HG03097 (cell line): ENCODE data around the gene AKAP7.
"Not testable (repeated sequence)": the region's sequence is repeated elsewhere in the genome, so short reads cannot be mapped to it uniquely, and the experiment has no call there.

Source experiments
- ATAC-seq: cut with Tn5 transposase; IDR thresholded peaks from one replicate; pipeline ENCODE4 v1.9.1; 2021; ENCODE audit not compliant: unreplicated experiment, low FRiP score

AKAP7 gene

DNA sequence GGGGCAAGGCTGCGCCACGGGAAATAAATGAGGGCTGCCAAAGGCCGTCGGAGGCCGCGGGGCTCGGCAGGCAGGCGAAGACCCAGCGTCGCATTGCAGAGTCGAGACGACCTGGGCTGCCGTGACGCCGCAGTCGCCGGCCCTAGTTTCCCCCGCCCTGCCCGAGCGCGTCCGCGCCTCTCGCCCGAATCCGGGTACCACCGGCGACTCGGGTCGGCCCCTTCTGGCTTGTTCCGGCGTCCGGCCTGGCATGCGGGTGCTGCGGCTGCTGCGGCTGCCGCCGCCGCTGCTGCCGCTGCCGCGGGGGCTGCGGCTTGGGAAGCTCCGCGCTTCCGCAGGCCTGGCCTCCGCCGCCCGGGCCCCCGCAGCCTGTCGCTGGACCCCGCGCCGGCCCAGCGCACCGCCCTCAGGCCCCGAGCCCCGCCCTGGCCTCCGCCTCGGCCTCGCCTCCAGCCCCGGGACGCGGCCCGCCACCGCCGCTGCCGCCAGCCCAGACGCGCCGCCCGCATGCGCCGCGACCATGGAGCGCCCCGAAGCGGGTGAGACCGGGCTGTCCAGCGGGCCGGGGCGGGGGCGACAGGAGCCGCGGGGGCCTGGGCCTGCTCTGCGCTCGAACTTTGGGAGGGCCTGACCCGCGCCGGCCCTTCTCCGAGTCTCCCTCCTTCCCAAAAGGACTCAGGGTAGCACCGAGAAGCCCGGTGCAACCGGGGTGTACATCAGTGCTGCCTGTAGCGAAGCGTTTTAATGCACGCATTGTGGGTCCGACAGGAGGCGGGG lies at the start of gene AKAP7:
Gene AKAP7, plus strand, starts transcription at position 224 of the 777 bp plus-strand sequence. Its CDS starts 297 bp downstream, at position 521.
- peak; percentile 78 for ATAC-seq

DNA sequence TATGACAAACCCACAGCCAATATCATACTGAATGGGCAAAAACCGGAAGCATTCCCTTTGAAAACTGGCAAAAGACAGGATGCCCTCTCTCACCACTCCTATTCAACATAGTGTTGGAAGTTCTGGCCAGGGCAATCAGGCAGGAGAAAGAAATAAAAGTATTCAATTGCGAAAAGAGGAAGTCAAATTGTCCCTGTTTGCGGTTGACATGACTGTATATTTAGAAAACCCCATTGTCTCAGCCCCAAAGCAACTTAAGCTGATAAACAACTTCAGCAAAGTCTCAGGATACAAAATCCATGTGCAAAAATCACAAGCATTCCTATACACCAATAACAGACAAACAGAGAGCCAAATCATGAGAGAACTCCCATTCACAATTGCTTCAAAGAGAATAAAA lies 44.9 kb upstream of the AKAP7 start:
- ATAC-seq, result not testable (repeated sequence)

GRCh38 chr6:131091944-131092343 lies 43.3 kb upstream of the AKAP7 start:
- ATAC-seq, result not testable (repeated sequence)

- no peak for ATAC-seq
These were observed 41.9 kb upstream of the AKAP7 start for GRCh38 chr6:131093334-131093733.

- ATAC-seq, result no peak
These were observed 38.5 kb upstream of the AKAP7 start for GRCh38 chr6:131096786-131097185.

DNA sequence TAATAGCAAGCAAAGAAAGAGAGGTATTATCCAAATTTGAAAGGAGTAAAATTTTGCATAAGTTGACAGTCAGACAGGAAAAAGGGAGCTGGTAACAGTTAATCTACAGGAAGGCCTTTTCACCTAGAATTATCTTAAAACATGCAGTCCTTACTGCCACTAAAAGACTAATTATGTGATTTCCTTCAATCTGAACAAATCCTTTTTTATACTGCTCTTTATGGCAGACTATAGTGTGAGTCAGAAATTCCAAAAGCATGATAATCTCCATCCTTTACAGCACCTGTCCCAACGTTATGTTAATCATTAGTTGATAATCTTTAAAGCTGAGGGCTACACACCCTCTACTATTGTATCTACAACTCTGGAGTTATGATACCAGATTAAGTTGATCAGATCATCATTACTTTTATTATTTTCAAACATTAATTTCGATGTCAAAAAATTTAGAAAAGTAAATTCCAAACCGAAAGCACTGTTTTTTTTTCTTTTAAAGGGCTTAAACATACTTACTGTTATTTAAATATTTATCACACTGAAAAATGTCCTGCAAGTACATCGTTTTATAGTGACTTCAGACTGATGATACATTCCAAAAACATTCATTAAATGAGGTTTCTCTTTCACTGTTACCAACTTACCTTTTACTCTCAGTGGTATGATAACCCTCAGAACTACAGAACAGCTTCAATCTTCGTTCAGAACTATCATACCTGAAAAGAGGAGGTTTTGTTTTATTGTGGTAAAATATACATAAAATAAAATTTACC lies 33.2 kb upstream of the AKAP7 start:
- no peak for ATAC-seq

DNA sequence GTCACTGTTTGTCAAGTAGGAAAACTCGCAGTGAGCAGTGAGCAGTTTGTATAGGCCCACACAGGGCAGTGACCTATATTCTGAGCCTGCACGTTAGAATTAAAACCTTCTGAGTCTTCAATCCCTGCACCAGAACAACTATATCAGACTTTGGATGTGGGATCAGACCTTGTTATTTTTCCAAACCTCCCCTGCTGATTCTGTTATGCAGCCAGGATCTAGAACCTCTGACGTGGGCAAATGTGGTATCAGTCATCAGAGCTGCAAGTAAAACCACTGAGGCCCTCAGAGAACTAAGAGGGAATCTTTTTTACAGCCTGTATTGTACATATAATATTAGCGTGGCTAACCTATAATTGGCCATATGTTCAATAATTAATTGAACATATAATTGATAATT lies 32.0 kb upstream of the AKAP7 start:
- ATAC-seq, result no peak

DNA sequence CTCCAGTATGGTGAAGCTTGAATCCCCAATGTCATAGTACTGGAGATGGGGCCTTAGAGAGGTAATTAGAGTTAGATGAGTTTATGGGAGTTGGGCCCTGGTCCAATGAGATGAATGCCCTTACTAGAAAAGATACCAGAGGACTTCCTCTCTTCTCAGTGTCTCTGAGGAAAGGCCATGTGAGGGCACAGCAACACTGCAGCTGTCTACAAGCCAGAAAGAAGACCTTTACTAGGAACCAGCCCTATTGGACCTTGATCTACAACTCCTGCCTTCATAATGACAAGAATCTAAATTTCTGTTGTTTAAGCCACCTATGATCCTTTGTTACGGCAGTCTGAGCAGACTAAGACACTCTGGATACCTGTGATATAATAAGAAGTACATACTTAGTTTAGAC lies 31.4 kb upstream of the AKAP7 start:
- no peak for ATAC-seq

- no peak for ATAC-seq
These were observed 28.1 kb upstream of the AKAP7 start for GRCh38 chr6:131107151-131107550.

DNA sequence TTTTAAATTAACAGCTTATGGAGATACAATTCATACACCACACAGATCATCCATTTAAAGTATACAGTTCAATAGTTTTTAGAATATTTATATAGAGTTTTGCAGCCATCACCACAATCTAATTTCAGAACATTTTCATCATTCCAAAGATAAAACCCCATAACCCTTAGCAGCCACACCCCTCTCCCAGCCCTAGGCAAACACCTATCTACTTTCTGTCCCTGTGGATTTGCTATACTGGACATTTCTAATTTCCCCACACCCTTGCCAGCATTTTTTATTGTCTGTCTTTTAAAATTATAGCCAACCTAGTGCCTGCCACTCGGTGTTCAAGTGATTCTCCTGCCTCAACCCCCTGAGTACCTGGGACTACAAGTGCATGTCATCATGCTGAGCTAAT lies 23.0 kb upstream of the AKAP7 start:
- no peak for ATAC-seq

GRCh38 chr6:131115651-131116050 lies 19.6 kb upstream of the AKAP7 start:
- ATAC-seq, result no peak

- ATAC-seq, result no peak
These were observed 18.9 kb upstream of the AKAP7 start for GRCh38 chr6:131116321-131116720.

DNA sequence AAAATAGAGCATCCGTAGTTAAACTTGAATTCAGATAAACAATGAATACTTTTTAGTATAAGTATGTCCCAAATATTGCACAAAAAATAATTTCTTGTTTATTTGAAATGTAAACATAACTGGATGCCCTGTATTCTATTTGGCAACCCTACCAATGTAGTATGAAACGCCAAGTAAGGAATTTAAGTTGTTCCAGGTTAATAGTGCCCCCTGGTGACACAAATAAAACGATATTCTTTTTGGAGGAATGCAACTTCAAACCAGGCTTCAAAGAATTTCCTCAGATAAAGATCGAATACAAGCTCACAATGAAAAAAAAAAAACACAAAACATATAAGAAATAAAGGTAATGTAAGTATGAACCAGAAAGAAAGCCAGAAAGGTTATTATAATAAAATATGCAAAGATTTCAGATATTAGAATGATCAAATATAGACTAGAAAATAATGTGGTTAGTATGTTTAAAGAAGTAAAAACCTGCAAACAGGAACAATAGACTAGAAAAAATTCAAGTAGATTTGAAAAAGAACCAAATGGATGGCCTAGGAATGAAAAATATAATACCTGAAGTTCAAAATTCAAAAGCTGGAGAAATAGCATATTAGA lies 18.4 kb upstream of the AKAP7 start:
- no peak for ATAC-seq

DNA sequence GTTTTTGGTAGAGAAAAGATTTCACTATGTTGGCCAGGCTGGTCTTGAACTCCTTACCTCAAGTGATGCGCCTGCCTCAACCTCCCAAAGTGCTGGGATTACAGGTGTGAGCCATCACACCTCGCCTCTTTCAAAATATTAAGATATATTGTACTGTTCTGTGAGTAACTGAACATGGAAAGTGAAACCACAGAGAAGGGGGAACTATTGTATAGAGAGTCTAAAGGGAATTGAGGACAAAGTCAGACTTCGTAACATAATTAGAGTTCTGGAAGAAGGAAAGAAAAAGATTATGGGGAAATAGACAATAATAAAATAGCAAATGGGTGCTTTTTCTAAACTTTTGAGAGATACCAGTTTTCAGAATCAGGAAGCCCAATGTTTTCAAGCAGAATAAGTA lies 17.4 kb upstream of the AKAP7 start:
- ATAC-seq, result no peak

DNA sequence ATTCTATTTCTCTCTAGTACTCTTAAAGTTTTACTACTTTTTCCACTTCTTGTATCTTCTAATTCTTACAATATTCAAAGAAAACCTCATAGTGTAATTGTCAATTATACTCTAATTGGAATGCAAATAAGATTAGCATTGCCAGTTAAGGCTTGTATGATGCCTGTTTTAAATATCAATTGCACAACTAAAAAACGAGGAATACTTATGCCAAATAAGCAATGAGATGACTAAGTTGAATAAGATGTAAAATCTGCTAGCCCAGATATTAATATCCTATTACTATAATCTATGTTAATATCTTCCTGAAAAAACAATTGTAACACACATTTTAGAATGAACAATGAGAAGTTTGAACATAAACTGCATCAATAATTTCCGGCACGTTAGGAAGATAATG lies 13.3 kb upstream of the AKAP7 start:
- no peak for ATAC-seq

- no peak for ATAC-seq
These were observed 12.8 kb upstream of the AKAP7 start for GRCh38 chr6:131122516-131122915.

- ATAC-seq, result no peak
These were observed 10.8 kb upstream of the AKAP7 start for GRCh38 chr6:131124336-131125071.

- ATAC-seq, result no peak
These were observed 9.8 kb upstream of the AKAP7 start for GRCh38 chr6:131125431-131125830.

GRCh38 chr6:131129689-131130553 lies 5.3 kb upstream of the AKAP7 start:
- no peak for ATAC-seq

DNA sequence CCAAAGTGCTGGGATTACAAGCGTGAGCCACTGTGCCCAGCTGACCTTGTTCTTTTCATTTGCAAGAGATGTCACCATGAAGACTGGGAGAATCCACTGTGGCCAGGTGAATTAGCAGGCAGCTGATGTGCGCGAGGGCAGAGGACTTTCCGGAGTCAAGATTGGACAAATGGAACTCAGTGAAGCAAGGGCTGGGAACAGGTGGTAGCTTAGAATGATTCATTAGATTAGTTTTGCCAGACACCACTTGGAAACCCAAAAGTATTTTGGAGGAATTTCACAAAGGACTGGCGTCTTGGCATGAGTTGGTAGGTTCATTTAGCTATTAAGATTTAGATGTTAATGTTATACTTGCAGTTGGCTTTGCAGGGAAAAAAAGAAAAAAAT lies 4.7 kb upstream of the AKAP7 start:
- ATAC-seq, result no peak
